HFFc6 (cell line): ENCODE data around the gene SIGLEC5. TPM values are rescaled to one million over a fixed set of nuclear protein-coding genes. Genes with fewer than 3 reads are reported as not detected.

Experiments
- DNase-seq: peaks from one replicate; pipeline ENCODE4 v3.0.0-alpha.2; 2018
- H3K27ac Mint-ChIP-seq: 2 replicates; pipeline ENCODE4 v1.8.0; 2020; ENCODE audit warnings: mild to moderate bottlenecking, mixed read lengths
- H3K27me3 Mint-ChIP-seq: 2 replicates; pipeline ENCODE4 v1.8.0; 2021; ENCODE audit warnings: mild to moderate bottlenecking, moderate library complexity, mixed read lengths; ENCODE audit not compliant: insufficient read depth
- H3K36me3 Mint-ChIP-seq: 2 replicates; pipeline ENCODE4 v1.8.0; 2021; ENCODE audit warnings: low read depth, mixed read lengths
- H3K4me1 Mint-ChIP-seq: 2 replicates; pipeline ENCODE4 v1.8.0; 2020; ENCODE audit warnings: low read depth, mixed read lengths
- H3K4me3 Mint-ChIP-seq: 2 replicates; pipeline ENCODE4 v1.8.0; 2020; ENCODE audit warnings: mild to moderate bottlenecking, moderate library complexity, mixed read lengths
- H3K9me3 Mint-ChIP-seq: 2 replicates; pipeline ENCODE4 v1.8.0; 2020; ENCODE audit warnings: mild to moderate bottlenecking, mixed read lengths
- CTCF ChIP-seq: fragments of 200-600 bp; sonication (generic); IDR thresholded peaks from 2 replicates; pipeline ENCODE4 v1.5.0; 2021; ENCODE audit warnings: antibody characterized with exemption, mild to moderate bottlenecking
- total RNA-seq, 6 experiments: library from RNA; stranded (reverse); fragmentation: NEBNext Ultra II Directional; extraction: Animal tissue kit (Norgen Biotek cat#: 25700); gene quantifications; 2 replicates in 1 of 6; 3 replicates in 5 of 6; pipeline ENCODE4 v1.2.3, GENCODE V29; 2021

Gene SIGLEC5
- total RNA-seq, 6 experiments from 2014 or later = not detected

GRCh38 chr19:51572410-51572809 lies 57.8 kb downstream of the SIGLEC5 start:
- H3K4me3 Mint-ChIP-seq = peak overlapping the region; percentile 99
- TF ChIP-seq CTCF = no peak
- H3K4me1 Mint-ChIP-seq = peaks cover 52% of the 10 kb centered on the region
- H3K9me3 Mint-ChIP-seq = no peaks in the 10 kb centered on the region
- DNase-seq = no peak
- peak overlapping the region; percentile 91 for H3K27ac Mint-ChIP-seq
- peaks cover 2% of the 10 kb centered on the region; the same call in 1 of the 2 replicates for H3K27me3 Mint-ChIP-seq
- H3K36me3 Mint-ChIP-seq = peaks cover 33% of the 10 kb centered on the region

GRCh38 chr19:51571599-51571998 lies 58.6 kb downstream of the SIGLEC5 start:
- Mint-ChIP-seq H3K36me3 (peaks cover 25% of the 10 kb centered on the region), H3K4me1 (peaks cover 59% of the 10 kb centered on the region), H3K4me3 (peak overlapping the region; percentile 99), H3K27ac (peak overlapping the region; percentile 91), H3K9me3 (no peaks in the 10 kb centered on the region), H3K27me3 (peaks cover 2% of the 10 kb centered on the region; the same call in 1 of the 2 replicates)
- no peak for TF ChIP-seq CTCF
- no peak for DNase-seq

- DNase-seq = peak; percentile 93
- Mint-ChIP-seq H3K4me3 (peak within 1 kb of the TSS; percentile 99), H3K27me3 (peaks cover 2% of the 10 kb centered on the region; the same call in 1 of the 2 replicates), H3K4me1 (peaks cover 63% of the 10 kb centered on the region), H3K9me3 (no peaks in the 10 kb centered on the region), H3K27ac (peak within 1 kb of the TSS; percentile 91), H3K36me3 (peaks cover 23% of the 10 kb centered on the region)
- TF ChIP-seq CTCF = no peak
Observed at GRCh38 chr19:51570962-51571575, 59.1 kb downstream of the SIGLEC5 start, which contains the start of gene ZNF175. TSS of gene ZNF175 (plus strand) at chr19:51571283. CDS start at chr19:51573330, 2,047 bp downstream.

- H3K9me3 Mint-ChIP-seq = no peaks in the 10 kb centered on the region
- H3K4me3 Mint-ChIP-seq = no peak overlapping the region; the same call in 1 of the 2 replicates
- DNase-seq = peak; percentile 32
- H3K27me3 Mint-ChIP-seq = peaks cover 10% of the 10 kb centered on the region
- TF ChIP-seq CTCF = no peak
- peaks cover 8% of the 10 kb centered on the region for H3K36me3 Mint-ChIP-seq
- H3K4me1 Mint-ChIP-seq = peaks cover 54% of the 10 kb centered on the region
- H3K27ac Mint-ChIP-seq = no peak overlapping the region
Observed at GRCh38 chr19:51568456-51568855, 61.7 kb downstream of the SIGLEC5 start.

- DNase-seq = no peak
- Mint-ChIP-seq H3K9me3 (no peaks in the 10 kb centered on the region), H3K4me1 (peaks cover 46% of the 10 kb centered on the region), H3K27me3 (peaks cover 10% of the 10 kb centered on the region), H3K4me3 (no peak overlapping the region), H3K36me3 (peaks cover 5% of the 10 kb centered on the region; the same call in 1 of the 2 replicates), H3K27ac (no peak overlapping the region)
- no peak for TF ChIP-seq CTCF
Observed at GRCh38 chr19:51567583-51567982, 62.6 kb downstream of the SIGLEC5 start.
